GM18520 (cell line): ENCODE data around the gene TMBIM1.
A peak's percentile ranks its signal among the peaks of the same experiment; 100 is the strongest.

Source experiments
- ATAC-seq: cut with Tn5 transposase; IDR thresholded peaks from one replicate; pipeline ENCODE4 v1.9.1; 2021; ENCODE audit not compliant: unreplicated experiment

The TMBIM1 gene

GRCh38 chr2:218293715-218294429 is 1.6 kb upstream of the TMBIM1 start:
- ATAC-seq, result no peak

- no peak for ATAC-seq
Measured at GRCh38 chr2:218291318-218292047, 820 bp downstream of the TMBIM1 start.

GRCh38 chr2:218290316-218291261 is 1.7 kb downstream of the TMBIM1 start:
- ATAC-seq, result peak; percentile 31

DNA sequence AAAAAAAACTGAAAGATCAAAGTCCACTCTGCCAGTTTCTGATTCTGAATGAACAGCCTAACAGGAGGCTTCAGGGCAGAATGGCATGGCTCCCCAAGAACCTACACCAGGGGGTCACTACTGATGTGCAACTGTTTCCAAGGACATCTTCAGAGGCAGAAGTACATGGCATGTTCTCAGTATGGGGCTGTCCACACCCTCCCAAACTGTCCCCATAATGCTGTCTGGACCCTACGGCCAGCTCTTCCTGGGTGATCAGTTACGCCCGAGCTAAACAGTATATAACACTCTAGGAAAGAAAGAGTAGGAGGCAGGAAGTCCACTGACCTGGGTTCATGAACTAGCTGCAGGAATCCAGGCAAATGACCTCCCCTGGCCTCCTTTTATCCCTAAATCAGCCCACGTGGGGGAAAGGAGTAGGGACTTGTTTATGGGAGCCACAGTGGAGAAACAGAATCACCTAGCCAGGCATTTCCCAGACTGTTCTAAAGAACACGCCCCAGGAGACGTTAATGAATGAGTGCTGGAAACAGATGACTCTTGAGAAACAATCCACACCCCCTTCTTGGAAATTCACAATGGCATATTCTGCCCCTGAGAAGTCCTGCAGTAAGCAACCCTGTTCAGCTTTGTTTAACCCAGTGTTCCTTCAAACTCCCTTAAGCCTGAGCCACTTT is 2.5 kb downstream of the TMBIM1 start:
- no peak for ATAC-seq

- peak; percentile 45 for ATAC-seq
Measured at GRCh38 chr2:218286570-218287459, 5.5 kb downstream of the TMBIM1 start.

GRCh38 chr2:218285604-218286003 is 6.7 kb downstream of the TMBIM1 start:
- no peak for ATAC-seq

DNA sequence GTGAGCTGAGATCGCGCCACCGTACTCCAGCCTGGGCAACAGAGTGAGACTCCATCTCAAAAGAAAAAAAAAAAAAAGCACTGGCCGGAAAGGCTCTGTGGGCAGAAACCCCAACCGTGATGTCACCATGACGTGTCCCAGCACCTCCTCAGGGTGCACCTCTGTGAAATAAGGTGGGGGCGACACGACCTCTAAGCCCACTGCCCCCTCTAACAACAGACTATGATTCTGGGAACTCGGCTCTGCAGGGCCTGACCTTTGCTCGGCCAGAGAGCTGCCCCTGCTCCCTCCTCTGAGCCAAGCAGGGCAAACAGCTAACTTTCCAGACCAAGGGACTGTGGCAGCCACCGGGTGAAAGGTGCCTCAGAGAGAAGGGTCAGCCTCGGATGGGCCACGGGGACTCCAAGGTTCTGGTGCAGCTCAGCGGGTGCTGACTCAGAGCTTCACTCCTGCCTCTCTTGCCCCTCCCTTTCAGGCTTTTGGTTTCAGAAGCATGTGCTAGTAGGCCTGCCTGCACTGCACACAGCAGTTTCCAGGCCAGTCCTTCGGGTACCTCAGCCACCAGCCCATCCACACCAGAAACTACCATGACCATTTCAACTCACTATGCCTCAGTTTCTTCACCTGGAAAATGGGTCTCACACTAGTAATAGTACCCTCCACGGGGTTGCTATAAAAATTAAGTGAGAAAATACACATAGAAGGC is 8.0 kb downstream of the TMBIM1 start:
- peak; percentile 47 for ATAC-seq

DNA sequence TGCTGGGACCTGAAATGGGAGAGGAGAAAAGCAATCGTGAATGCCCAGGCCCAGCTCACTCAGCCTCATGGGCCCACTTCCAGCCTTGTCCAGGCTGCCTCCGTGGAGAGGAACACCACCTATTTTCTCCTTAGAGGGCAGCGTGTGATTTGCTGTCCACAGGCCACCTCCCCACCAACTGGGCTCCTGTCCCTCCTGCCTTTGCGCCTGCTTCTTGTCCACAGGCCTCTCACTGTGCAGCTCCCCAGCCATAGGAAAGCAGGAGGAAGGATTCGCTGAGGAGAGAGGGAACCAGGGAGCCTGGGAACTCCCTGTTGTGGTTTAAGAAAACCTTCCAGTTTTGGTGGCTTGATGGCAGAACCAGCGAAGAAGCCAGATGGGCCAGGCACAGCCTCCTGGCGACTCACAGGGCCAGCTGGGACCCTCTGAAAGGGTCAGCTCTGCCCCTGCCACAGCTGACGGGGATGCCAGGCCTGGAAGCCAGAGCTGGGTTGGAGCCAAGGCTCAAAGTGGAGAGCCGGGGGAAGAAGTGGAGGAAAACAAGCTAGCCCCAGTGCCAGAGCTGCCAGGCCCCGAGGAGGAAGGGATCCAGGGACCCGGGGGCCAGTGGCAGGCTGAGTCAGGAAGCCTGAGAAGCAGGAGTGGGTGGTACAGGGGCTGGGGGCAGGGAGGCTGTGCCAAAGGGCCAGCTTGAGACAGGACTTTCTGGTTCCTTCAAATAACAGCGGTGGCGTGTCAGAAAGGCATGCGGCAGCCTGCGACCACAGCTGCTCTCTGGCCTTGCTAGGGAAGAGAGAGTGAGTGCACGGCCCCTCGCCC is 9.9 kb downstream of the TMBIM1 start:
- no peak for ATAC-seq

- ATAC-seq, result no peak
Measured at GRCh38 chr2:218281449-218281848, 10.9 kb downstream of the TMBIM1 start.

- ATAC-seq, result no peak
Measured at GRCh38 chr2:218280260-218280870, 11.9 kb downstream of the TMBIM1 start.

GRCh38 chr2:218278531-218279360 is 13.6 kb downstream of the TMBIM1 start:
- ATAC-seq, result no peak

GRCh38 chr2:218277921-218278320 is 14.4 kb downstream of the TMBIM1 start:
- no peak for ATAC-seq

DNA sequence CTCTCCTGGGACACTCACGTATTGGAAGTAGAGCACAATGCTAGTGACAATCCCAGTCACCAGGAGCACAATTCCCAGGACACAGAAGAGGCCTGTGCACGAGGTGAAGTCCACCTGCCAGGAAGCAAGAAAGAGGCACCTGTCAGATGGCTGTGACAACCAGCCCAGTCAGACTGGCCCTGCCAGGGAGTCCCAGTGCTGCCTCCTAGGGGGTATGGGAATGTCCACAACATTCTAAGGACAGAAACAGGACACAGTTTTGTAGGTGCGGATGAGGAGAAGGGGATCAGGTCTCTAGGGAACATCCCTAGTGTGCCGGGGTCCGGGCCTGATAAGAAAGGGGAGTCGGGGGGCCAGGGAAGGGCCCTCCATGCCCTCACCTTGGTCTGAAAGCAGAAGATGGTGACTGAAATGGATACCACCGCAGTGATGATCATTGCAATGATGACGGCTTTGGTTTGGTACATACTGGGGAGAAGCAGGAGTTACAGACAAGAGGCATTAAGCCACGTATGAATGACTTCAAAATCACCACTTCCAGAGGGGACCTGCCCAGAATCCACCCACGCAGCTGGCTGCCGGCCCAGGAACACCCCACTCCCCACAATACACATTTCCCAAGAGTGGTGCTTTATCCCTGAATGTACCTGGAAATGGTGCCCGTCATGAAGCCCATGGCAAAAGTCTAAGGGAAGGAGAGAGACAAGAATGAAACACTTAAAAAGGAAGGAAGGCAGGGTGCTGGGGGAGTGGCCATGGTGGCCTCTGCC is 15.1 kb downstream of the TMBIM1 start:
- no peak for ATAC-seq

GRCh38 chr2:218275371-218276072 is 16.8 kb downstream of the TMBIM1 start:
- ATAC-seq, result no peak

- ATAC-seq, result no peak
Measured at GRCh38 chr2:218274586-218274985, 17.7 kb downstream of the TMBIM1 start.

- no peak for ATAC-seq
Measured at GRCh38 chr2:218273908-218274249, 18.4 kb downstream of the TMBIM1 start.
